HS-27A (cell line): Measurements from ENCODE around the gene NFKBIE.
"Not testable (repeated sequence)": the region's sequence is repeated elsewhere in the genome, so short reads cannot be mapped to it uniquely, and the experiment has no call there.

Source experiments
- DNase-seq: peaks from one replicate; pipeline ENCODE4 v3.0.0-alpha.2; 2012; ENCODE audit warnings: low read depth, missing footprints

NFKBIE gene

GRCh38 chr6:44245912-44246662 lies 19.3 kb downstream of the NFKBIE start:
- no peak for DNase-seq

DNA sequence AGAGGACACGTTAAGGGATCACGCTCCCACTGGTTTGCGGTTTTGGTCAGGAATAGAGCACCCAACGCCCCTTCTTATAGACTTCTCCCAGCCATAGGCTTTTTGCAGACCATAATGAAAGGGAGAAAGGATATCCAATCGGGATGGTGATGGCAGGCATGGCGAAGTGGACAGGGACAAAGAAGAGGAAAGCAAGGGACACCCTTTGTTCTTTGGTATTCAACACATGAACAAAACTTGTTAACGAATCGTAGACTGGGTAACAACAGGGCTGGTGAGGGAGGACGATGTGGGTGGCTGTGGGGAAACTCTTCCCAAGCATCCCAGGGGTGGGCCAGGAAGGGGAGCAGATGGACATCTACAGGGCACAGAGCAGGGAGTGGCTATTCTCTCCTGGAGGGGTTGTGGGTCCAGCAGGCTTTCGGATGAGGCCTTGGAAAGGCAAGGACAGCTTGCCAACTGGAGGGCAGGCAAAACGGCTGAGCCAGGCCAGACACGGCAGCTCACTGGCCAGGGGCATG lies 19.9 kb downstream of the NFKBIE start:
- no peak for DNase-seq

GRCh38 chr6:44243345-44243744 lies 22.0 kb downstream of the NFKBIE start:
- DNase-seq = no peak

- DNase-seq = no peak
Measured at GRCh38 chr6:44238687-44239350, 26.5 kb downstream of the NFKBIE start.

DNA sequence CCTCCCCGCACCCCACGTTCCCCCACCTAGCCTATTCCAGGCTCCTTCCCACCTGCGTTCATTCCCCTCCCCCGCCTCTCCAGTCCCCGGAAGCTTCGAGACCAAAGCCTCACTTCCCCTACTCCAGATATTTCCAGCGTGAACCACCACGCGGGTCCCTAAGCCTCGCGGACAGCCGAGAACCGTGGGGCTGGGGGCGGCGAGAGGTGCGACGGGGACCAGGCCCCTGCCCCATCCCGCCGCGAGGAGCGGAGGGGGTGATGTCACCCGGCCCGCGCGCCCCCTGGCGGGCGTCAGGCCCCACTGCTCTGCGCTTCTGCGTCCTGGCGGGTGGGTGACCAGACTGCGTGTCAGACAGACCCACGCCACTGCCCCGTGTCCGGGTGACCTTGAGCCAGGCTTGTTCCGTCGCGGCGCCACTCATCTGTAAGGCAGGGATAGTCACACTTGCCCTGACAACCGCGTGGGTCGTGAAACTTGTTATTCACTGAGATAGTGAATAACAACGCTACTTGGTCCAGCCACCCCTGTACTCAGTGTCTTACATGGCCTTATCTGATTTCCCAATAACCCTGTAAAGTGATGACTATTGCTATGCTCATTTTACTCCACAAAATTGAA lies 27.4 kb downstream of the NFKBIE start:
- DNase-seq = no peak

- peak; percentile 96 for DNase-seq
Measured at GRCh38 chr6:44237021-44237812, 28.1 kb downstream of the NFKBIE start.

- no peak for DNase-seq
Measured at GRCh38 chr6:44235891-44236516, 29.3 kb downstream of the NFKBIE start.

DNA sequence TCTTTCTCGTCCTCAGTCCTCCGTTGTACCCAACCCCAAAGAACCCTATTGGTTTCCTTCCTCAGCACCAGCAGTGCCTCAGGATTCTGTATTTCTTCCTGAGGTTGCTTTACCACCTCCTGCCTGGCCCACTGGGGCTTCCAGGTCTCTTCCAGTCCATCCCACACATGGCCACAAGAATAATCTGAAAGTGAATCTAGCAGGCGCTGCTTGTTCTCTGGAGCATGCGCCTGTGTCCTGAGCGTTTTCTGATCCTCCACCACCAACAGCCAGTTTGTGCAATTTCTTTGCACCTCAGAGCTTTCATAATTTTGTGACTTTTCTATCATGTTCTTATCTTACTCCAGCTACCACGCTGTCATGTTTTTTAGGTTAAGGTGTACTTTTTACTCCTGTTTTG lies 30.1 kb downstream of the NFKBIE start:
- DNase-seq = no peak

- DNase-seq = no peak
Measured at GRCh38 chr6:44234101-44235025, 31.0 kb downstream of the NFKBIE start.

DNA sequence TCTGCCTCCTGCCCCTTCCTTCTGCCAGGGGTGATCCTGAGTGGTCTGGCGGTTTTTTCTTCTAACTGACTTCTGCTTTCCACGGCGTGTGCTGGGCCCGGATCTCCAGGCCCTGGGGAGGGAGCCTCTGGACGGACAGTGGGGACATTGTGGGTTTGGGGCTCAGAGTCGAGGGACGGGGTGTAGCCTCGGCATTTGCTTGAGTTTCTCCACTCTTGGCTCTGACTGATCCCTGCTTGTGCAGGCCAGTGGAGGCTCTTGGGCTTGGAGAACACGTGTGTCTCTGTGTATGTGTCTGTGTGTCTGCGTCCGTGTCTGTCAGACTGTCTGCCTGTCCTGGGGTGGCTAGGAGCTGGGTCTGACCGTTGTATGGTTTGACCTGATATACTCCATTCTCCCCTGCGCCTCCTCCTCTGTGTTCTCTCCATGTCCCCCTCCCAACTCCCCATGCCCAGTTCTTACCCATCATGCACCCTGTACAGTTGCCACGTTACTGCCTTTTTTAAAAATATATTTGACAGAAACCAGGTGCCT lies 31.7 kb downstream of the NFKBIE start:
- DNase-seq = no peak

DNA sequence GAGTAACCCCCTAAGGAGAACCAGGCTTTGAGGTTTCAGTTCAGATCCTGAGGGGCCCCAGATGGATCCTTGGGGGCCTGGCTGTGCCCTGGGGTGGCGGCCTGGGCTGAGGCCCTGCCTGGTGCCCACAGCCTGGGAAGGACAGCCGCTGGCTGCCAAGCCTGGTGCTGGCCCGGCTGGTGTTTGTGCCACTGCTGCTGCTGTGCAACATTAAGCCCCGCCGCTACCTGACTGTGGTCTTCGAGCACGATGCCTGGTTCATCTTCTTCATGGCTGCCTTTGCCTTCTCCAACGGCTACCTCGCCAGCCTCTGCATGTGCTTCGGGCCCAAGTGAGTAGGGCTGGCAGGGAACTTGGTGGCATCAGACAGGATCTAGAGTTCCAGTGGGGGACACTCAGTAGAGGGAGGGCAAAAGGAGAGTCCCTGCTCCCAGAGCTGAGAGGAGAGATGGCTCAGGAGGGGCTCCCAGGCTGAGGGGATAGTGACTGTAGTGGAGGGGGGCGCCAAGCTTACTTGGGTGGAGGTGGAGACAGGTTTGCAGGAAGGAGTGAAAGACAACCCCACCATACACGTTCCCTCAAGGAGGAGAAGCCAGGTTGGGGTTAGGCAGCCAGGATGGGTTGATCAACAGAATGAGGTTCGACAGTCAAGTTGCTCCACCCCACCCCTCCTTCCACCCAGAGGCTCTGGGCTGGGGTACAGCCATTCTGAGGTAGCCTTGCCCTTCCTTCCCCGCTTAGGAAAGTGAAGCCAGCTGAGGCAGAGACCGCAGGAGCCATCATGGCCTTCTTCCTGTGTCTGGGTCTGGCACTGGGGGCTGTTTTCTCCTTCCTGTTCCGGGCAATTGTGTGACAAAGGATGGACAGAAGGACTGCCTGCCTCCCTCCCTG lies 32.4 kb downstream of the NFKBIE start:
- DNase-seq = no peak

DNA sequence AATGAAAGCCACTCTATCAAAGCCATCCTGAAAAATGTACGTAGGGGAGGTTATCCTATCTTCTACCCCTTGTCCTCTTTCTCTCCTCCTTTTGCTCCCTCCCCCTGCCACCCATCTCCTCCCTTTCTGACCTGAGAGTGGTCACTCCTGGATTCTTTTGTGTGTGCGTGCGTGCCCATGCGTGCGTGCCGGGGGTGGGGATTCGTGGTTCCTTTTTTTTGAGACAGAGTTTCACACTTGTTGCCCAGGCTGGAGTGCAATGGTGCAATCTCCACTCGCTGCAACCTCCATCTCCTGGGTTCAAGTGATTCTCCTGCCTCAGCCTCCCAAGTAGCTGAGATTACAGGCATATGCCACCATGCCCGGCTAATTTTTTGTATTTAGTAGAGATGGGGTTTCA lies 33.9 kb downstream of the NFKBIE start:
- not testable (repeated sequence) for DNase-seq

- no peak for DNase-seq
Measured at GRCh38 chr6:44230034-44230675, 35.2 kb downstream of the NFKBIE start.

DNA sequence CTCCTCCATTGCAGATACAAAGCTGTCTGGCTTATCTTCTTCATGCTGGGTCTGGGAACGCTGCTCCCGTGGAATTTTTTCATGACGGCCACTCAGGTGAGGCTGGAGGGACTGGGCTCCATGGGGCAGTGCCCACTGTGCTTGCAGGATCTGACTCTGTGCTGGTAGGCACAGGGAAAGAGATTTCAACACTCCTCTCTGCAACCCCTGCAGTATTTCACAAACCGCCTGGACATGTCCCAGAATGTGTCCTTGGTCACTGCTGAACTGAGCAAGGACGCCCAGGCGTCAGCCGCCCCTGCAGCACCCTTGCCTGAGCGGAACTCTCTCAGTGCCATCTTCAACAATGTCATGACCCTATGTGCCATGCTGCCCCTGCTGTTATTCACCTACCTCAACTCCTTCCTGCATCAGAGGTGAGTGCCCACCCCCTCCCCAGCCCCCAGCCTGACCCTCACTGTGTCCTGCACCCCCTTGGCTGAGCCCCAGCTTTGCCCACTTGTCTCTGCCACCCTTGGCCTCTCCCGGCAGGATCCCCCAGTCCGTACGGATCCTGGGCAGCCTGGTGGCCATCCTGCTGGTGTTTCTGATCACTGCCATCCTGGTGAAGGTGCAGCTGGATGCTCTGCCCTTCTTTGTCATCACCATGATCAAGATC lies 35.8 kb downstream of the NFKBIE start:
- no peak for DNase-seq

- no peak for DNase-seq
Measured at GRCh38 chr6:44228836-44229235, 36.5 kb downstream of the NFKBIE start.

GRCh38 chr6:44228433-44228832 lies 36.9 kb downstream of the NFKBIE start:
- no peak for DNase-seq

DNA sequence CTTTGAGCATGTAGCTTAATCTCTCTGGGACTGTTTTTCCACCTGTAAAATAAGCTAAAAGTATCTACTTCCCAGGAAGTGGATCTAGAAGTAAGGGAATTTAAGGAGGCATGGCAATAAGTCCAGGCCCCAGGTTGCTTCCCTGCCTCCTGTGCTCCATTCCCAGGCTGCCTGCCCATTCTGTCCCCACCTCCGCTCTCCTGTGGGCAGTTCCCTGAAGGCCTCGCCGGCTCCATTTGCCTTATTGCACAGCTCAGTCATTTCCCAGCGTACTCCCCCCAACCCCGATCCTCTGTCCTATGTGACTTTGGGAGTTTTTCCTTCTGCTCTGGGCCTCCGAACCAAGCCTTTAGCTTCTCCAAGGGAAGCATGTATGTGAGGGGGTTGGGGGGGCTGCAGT lies 37.3 kb downstream of the NFKBIE start:
- DNase-seq = no peak

DNA sequence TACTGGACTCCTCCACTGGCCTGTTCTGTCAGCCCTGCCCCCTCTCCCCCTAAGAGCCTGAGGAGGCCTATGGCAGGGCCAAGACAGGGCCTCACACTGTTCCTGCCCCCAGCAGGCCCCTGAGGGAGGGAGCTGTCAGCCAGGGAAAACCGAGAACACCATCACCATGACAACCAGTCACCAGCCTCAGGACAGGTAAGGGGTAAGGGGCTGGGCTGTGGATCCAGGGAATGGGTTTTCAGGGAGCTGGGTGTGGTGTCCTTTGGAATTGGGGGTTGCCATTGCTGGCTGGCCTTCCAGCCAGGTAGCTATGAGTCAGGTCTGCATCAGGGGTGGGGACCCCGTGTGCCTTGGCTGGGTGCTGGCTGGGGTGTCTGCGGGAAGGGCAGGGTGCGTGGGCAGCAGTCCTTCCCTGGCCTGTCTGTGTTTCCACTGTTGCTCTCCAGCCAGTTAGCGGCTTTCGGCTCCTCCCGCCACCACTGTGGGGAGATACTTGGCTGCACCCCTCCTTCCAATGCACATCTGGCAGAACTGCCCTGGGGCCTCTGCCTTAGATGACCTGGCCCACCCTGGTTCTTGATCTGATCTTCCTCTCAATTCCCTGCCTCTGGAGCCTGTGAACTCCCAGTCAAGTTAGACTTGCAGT lies 38.1 kb downstream of the NFKBIE start:
- no peak for DNase-seq
